ENCODE measurements around the gene SGMS2.

GRCh38 chr4:107804956-107805355 lies 19.8 kb upstream of the SGMS2 start:
- no peak for TF ChIP-seq CTCF (IDR thresholded peaks at IDR 0.05 in 4 of 5, conservative IDR thresholded peaks at IDR 0.05 in 1 of 5)
- no peak for TF ChIP-seq POLR2A (IDR thresholded peaks at IDR 0.05)

All from gastrocnemius medialis (tissue), 4 donors.